Heart right ventricle (tissue), 16 donors: ENCODE measurements around the gene MYO1F. TPM values are rescaled to one million over a fixed set of nuclear protein-coding genes. Genes with fewer than 3 reads are reported as not detected.

ENCODE experiments used
- ATAC-seq, 8 donors: fragments of 200-7000 bp; cut with Tn5 transposase; one replicate each; pipeline ENCODE4 v1.9.1; 2020; ENCODE audit warnings: mild to moderate bottlenecking in 8 of 8, moderate library complexity in 8 of 8, moderate number of reproducible peaks in 1 of 8
- DNase-seq, 2 donors: peaks; one replicate each; pipeline ENCODE4 v3.0.0-alpha.2; 2020
- H3K27ac ChIP-seq, 10 donors: fragments of 200-600 bp; sonication (generic) in 2 of 10; one replicate each; pipeline versions ENCODE4 v1.5.0 to v1.8.0; 2020 to 2022; ENCODE audit warnings: mild to moderate bottlenecking in 3 of 10
- H3K27me3 ChIP-seq, 7 donors: fragments of 200-600 bp; one replicate each; pipeline ENCODE4 v1.8.0; 2021 to 2022; ENCODE audit warnings: mild to moderate bottlenecking in 2 of 7
- H3K36me3 ChIP-seq, 9 donors: fragments of 200-600 bp; sonication (generic) in 1 of 9; one replicate each; pipeline versions ENCODE4 v1.5.0 to v1.8.0; 2020 to 2022; ENCODE audit warnings: mild to moderate bottlenecking in 2 of 9
- H3K4me1 ChIP-seq, 9 donors: fragments of 200-600 bp; sonication (generic) in 1 of 9; one replicate each; pipeline versions ENCODE4 v1.5.0 to v1.8.0; 2020 to 2022; ENCODE audit warnings: mild to moderate bottlenecking in 4 of 9
- H3K4me3 ChIP-seq, 10 donors: fragments of 200-600 bp; sonication (generic) in 2 of 10; one replicate each; pipeline versions ENCODE4 v1.5.0 to v1.8.0; 2020 to 2022; ENCODE audit warnings: mild to moderate bottlenecking in 7 of 10, moderate library complexity in 2 of 10
- H3K9me3 ChIP-seq, 11 donors: fragments of 200-600 bp in 10 of 11; sonication (generic) in 2 of 11; one replicate each; pipeline versions ENCODE4 v1.5.0 to v1.8.0; 2013 to 2022; ENCODE audit warnings: mild to moderate bottlenecking in 2 of 11, control low read depth in 1 of 11, moderate library complexity in 1 of 11
- WGBS, 2 donors: extraction: QIAGEN DNeasy Blood & Tissue Kit; methylation state at CpG; one replicate each; pipeline ENCODE4 v1.1.7; 2013; ENCODE audit warnings: inconsistent platforms in 1 of 2; 5-methylcytosine and 5-hydroxymethylcytosine counted together
- intact Hi-C, 10 donors: fragments of 100-400 bp; cut with DNase I; formaldehyde crosslinking; loops; one replicate each; pipeline versions ENCODE4 v1.11.1 to v1.14.2; 2022
- polyA plus RNA-seq, 2 donors: library from polyadenylated mRNA; stranded (reverse); fragments of 200-250 nt; gene quantifications; one replicate each; pipeline ENCODE4 v1.2.3, GENCODE V29; 2013
- total RNA-seq, 10 donors: library from RNA; stranded (reverse); fragmentation: NEBNext Ultra II Directional in 3 of 10; extraction: Animal tissue kit (Norgen Biotek cat#: 25700) in 3 of 10; gene quantifications; one replicate each; pipeline versions ENCODE4 v1.2.1 to v1.2.4, GENCODE V29; 2021 to 2023
- TF ChIP-seq, protein P1 (sequence below), 9 donors: fragments of 200-600 bp; sonication (generic) in 2 of 9; IDR thresholded peaks; one replicate each; pipeline versions ENCODE4 v1.5.0 to v1.8.0; 2021 to 2022; ENCODE audit warnings: antibody characterized with exemption in 9 of 9, mild to moderate bottlenecking in 5 of 9, moderate library complexity in 1 of 9
- donor health status: Arrhythmogenic right ventricular cardiomyopathy.
- donor health status: ischemic (EF 13 %, LVEDD 7.1; RV severe dilation, severe dysfunction).
- donor health status: healthy with polysubstance abuse.
- donor health status: DM: no; HTN: yes; CAD: no.
- donor health status: DM: no; HTN: no; CAD: no.
- donor health status: ischemic (EF 25% LVEDD 6.9; RV normal size, moderate dysfunction).
- donor health status: ischemic (EF 25% LVEDD 5.7; RV mildly dilated, moderate dysfunction).
- donor health status: healthy.
- donor health status: DM: yes; HTN: yes; CAD: no.
- donor health status: Ischemic cardiomyopathy.
- donor health status: ischemic (EF 35%, LVEDD 5.7; RV mildly dilated, moderate dysfunction).
- donor health status: nonischemic (EF 11% LVEDD 7.7; RV severe dilation, severe dysfunction).
- donor health status: DM: yes; HTN: yes; CAD: no.
- donor health status: PGD.
- donor health status: ischemic (EF 29% LVEDD 5.4; RV normal size, mild dysfunction).
- donor health status: nonischemic (EF 23%, LVEDD 6.1; RV moderate dilation, normal function).

The MYO1F gene
- total and polyA plus RNA-seq, 12 donors, result 2.0 to 25.7 (median 6.5) TPM

DNA sequence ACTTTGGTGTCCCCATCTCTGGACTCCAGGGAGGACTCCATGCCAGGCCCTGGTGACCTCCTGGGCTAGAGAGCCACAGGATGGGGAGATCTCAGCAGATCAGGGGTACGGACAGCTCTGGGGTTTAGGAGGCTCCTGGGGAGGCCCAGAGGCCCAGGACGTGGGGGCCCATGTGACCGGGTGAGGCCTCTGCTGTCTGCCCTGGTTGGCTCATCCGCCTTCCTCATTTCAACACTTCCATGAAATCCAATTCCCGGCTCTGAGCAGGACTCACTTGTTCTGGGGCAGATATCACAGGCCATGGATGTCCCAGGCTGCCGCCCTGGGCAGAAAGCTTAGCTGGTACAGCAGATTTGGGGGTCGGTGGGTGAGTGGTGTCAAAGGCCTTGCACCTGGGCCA, 73.7 kb downstream of the MYO1F start:
- intact Hi-C loops, result loop anchor here in 3 of 10 donors (10.0 kb wide), 3 partner anchors 59 to 149 kb away; partner anchors contain the start of genes HNRNPM (in 1 of the 3) and MARCHF2 (in 1 of the 3)
- Histone ChIP-seq H3K4me3 (no peak overlapping the region), H3K4me1 (peaks cover 2 to 68% (median 14%) of the 10 kb centered on the region in 9 donors), H3K9me3 (no peaks in the 10 kb centered on the region), H3K27ac (peak overlapping the region in 1 of 10 donors; percentile 79), H3K36me3 (peaks cover 0 to under 1% (median 0%) of the 10 kb centered on the region in 9 donors), H3K27me3 (no peaks in the 10 kb centered on the region)
- ATAC-seq (no peak), DNase-seq (no peak)
- 77 to 85% methylated on average over 7 of the region's 7 CpGs for WGBS, 2 donors
- TF ChIP-seq, protein P1, sequence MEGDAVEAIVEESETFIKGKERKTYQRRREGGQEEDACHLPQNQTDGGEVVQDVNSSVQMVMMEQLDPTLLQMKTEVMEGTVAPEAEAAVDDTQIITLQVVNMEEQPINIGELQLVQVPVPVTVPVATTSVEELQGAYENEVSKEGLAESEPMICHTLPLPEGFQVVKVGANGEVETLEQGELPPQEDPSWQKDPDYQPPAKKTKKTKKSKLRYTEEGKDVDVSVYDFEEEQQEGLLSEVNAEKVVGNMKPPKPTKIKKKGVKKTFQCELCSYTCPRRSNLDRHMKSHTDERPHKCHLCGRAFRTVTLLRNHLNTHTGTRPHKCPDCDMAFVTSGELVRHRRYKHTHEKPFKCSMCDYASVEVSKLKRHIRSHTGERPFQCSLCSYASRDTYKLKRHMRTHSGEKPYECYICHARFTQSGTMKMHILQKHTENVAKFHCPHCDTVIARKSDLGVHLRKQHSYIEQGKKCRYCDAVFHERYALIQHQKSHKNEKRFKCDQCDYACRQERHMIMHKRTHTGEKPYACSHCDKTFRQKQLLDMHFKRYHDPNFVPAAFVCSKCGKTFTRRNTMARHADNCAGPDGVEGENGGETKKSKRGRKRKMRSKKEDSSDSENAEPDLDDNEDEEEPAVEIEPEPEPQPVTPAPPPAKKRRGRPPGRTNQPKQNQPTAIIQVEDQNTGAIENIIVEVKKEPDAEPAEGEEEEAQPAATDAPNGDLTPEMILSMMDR (IDR thresholded peaks at IDR 0.05), result no peak

DNA sequence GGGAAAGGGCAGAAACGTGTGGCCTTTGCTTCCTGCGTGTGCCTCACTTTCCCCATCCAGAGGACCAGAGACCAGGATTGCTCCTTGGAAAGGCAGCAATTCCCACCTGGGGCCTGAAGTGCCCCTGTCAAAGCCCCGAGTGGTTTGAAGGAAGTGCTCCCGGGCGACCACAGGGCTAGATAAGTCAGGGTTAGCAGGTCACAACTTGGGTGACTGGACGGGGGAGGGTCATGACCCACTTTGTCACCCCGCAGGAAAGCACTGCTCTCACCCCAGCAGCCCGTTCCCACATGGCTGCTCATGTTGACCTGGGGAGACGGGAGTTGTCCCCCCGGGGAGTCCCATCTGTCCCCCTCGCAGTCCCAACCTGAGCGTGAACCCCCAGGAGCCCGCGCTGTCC, 75.3 kb downstream of the MYO1F start:
- TF ChIP-seq, protein P1 (IDR thresholded peaks at IDR 0.05), result no peak
- WGBS, 2 donors, result 71 to 78% methylated on average over 12 to 14 of the region's 14 CpGs
- no peaks in the 10 kb centered on the region for H3K36me3 ChIP-seq
- H3K4me3 ChIP-seq, result peak overlapping the region in 1 of 10 donors; percentile 46
- DNase-seq, result no peak
- no peaks in the 10 kb centered on the region for H3K27me3 ChIP-seq
- peak overlapping the region in 1 of 10 donors; percentile 79 for H3K27ac ChIP-seq
- ATAC-seq, result no peak
- intact Hi-C loops, result loop anchor here in 3 of 10 donors (10.0 kb wide), 3 partner anchors 57 to 147 kb away; partner anchors contain the start of genes HNRNPM (in 1 of the 3) and MARCHF2 (in 1 of the 3)
- peaks cover 2 to 68% (median 14%) of the 10 kb centered on the region in 9 donors for H3K4me1 ChIP-seq
- no peaks in the 10 kb centered on the region for H3K9me3 ChIP-seq

DNA sequence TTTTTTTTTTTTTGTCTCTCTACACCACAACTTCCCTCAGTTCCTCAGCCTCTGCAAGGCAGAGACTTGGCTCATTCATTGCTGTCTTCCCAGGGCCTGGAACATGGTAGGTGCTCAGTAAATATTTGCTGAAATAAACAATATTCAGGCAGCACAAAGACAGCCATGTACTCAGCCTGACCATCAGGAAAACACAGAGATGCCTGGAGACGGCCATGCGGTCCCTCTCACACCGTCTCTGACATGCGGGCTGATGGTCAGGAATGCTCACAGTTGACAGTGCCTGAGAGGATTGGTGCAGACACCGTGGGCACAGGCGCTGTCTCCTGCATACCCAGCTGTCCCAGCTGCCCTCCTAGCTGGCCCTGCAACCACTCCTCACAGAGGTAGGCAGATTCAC, 75.7 kb downstream of the MYO1F start:
- TF ChIP-seq, protein P1 (IDR thresholded peaks at IDR 0.05), result no peak
- Histone ChIP-seq H3K36me3 (no peaks in the 10 kb centered on the region), H3K9me3 (no peaks in the 10 kb centered on the region), H3K4me3 (peak overlapping the region in 1 of 10 donors; percentile 46), H3K27ac (peak overlapping the region in 1 of 10 donors; percentile 79), H3K4me1 (peaks cover 2 to 65% (median 11%) of the 10 kb centered on the region in 9 donors), H3K27me3 (no peaks in the 10 kb centered on the region)
- no peak for DNase-seq
- 74 to 76% methylated on average over 6 of the region's 6 CpGs for WGBS, 2 donors
- intact Hi-C loops, result loop anchor here in 3 of 10 donors (10.0 kb wide), 3 partner anchors 57 to 147 kb away; partner anchors contain the start of genes HNRNPM (in 1 of the 3) and MARCHF2 (in 1 of the 3)
- no peak for ATAC-seq

DNA sequence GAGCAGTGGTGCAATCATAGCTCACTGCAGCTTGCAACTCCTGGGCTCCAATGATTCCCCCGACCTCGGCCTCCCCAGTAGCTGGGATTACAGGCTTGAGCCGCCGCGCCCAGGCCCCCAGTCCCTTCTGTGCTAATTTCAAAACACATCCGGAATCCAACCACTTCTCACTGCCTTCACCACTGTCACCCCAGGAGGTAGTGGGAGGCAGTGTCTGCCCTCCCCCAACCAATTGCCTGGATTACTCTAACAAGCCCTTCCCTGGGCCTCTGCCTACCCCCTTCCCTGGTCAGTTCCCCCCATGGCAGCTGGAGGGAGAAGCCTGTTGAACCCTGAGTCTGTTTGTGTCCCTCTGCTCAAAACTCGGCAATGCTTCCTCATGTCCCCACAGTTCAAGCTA, 77.1 kb downstream of the MYO1F start:
- H3K27ac ChIP-seq, result peak overlapping the region in 2 of 10 donors; percentile 16 to 79
- intact Hi-C loops, result loop anchor here in 3 of 10 donors (10.0 kb wide), 3 partner anchors 55 to 145 kb away; partner anchors contain the start of genes HNRNPM (in 1 of the 3) and MARCHF2 (in 1 of the 3)
- WGBS, 2 donors, result 62 to 63% methylated on average over 7 of the region's 7 CpGs
- no peaks in the 10 kb centered on the region for H3K9me3 ChIP-seq
- H3K27me3 ChIP-seq, result no peaks in the 10 kb centered on the region
- TF ChIP-seq, protein P1 (IDR thresholded peaks at IDR 0.05), result no peak
- H3K36me3 ChIP-seq, result no peaks in the 10 kb centered on the region
- ATAC-seq (no peak), DNase-seq (no peak)
- peaks cover 0 to 52% (median 0%) of the 10 kb centered on the region in 9 donors for H3K4me1 ChIP-seq
- peak overlapping the region in 1 of 10 donors; percentile 29 for H3K4me3 ChIP-seq
